Measurements from ENCODE around the gene SPAG9.

The SPAG9 gene

GRCh38 chr17:50939795-50940684 lies 180.6 kb downstream of the SPAG9 start:
- no peak overlapping the region for H2AFZ ChIP-seq (ENCODE audit: low read depth, low read length)
- no peak overlapping the region for H3K9ac ChIP-seq (ENCODE audit: low read depth, low read length)
- no peak for DNase-seq
- peaks cover 11% of the 10 kb centered on the region for H3K4me1 ChIP-seq (ENCODE audit: insufficient read depth, low read length)
- no peak for ATAC-seq (ENCODE audit: insufficient read depth, low read depth)
- H3K36me3 ChIP-seq (ENCODE audit: insufficient read depth, low read length) = no peaks in the 10 kb centered on the region
- no peaks in the 10 kb centered on the region for H3K79me2 ChIP-seq (ENCODE audit: insufficient read depth, low read length)
- H3K27ac ChIP-seq (ENCODE audit: low read length) = no peak overlapping the region
- peaks cover 5% of the 10 kb centered on the region for H4K20me1 ChIP-seq (ENCODE audit: insufficient read depth, low read length)
- H3K4me2 ChIP-seq (ENCODE audit: insufficient read depth, low read length) = no peak overlapping the region
- H3K9me3 ChIP-seq (ENCODE audit: insufficient read depth, low read length, severe bottlenecking) = no peaks in the 10 kb centered on the region
- H3K4me3 ChIP-seq (ENCODE audit: low read depth in 1 of 2, low read length in 2 of 2) = no peak overlapping the region
- TF ChIP-seq CTCF (IDR thresholded peaks at IDR 0.05; ENCODE audit: borderline replicate concordance, extremely low read depth, low read length, poor library complexity, severe bottlenecking) (no peak), EZH2 (IDR thresholded peaks at IDR 0.05; ENCODE audit: borderline replicate concordance, low read depth, low read length, severe bottlenecking) (no peak)
- H3K27me3 ChIP-seq (ENCODE audit: insufficient read depth, low read length, poor library complexity) = peaks cover 3% of the 10 kb centered on the region

DNA sequence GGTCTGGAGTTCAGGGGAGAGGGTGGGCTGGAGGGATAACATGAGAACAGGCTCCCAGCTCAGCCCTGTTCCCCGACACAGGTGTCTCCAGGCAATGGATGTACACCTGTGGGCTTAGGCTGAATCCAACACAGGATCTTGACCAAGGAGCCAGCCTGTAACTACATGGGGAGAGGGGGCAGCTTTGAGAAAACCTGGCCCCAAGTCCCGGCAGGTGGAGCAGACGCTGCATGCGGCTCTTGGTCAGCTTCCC lies 181.2 kb downstream of the SPAG9 start:
- DNase-seq (no peak), ATAC-seq (ENCODE audit: insufficient read depth, low read depth) (no peak)
- peaks cover 5% of the 10 kb centered on the region for H3K4me1 ChIP-seq (ENCODE audit: insufficient read depth, low read length)
- H2AFZ ChIP-seq (ENCODE audit: low read depth, low read length) = no peak overlapping the region
- H3K9me3 ChIP-seq (ENCODE audit: insufficient read depth, low read length, severe bottlenecking) = no peaks in the 10 kb centered on the region
- H3K79me2 ChIP-seq (ENCODE audit: insufficient read depth, low read length) = no peaks in the 10 kb centered on the region
- TF ChIP-seq CTCF (IDR thresholded peaks at IDR 0.05; ENCODE audit: borderline replicate concordance, extremely low read depth, low read length, poor library complexity, severe bottlenecking) (no peak), EZH2 (IDR thresholded peaks at IDR 0.05; ENCODE audit: borderline replicate concordance, low read depth, low read length, severe bottlenecking) (no peak)
- peaks cover 3% of the 10 kb centered on the region for H3K27me3 ChIP-seq (ENCODE audit: insufficient read depth, low read length, poor library complexity)
- H3K9ac ChIP-seq (ENCODE audit: low read depth, low read length) = no peak overlapping the region
- H3K36me3 ChIP-seq (ENCODE audit: insufficient read depth, low read length) = no peaks in the 10 kb centered on the region
- no peak overlapping the region for H3K4me2 ChIP-seq (ENCODE audit: insufficient read depth, low read length)
- peaks cover 5% of the 10 kb centered on the region for H4K20me1 ChIP-seq (ENCODE audit: insufficient read depth, low read length)
- no peak overlapping the region for H3K27ac ChIP-seq (ENCODE audit: low read length)
- no peak overlapping the region for H3K4me3 ChIP-seq (ENCODE audit: low read depth in 1 of 2, low read length in 2 of 2)

GRCh38 chr17:50938821-50939541 lies 181.7 kb downstream of the SPAG9 start:
- TF ChIP-seq CTCF (IDR thresholded peaks at IDR 0.05; ENCODE audit: borderline replicate concordance, extremely low read depth, low read length, poor library complexity, severe bottlenecking) = no peak
- TF ChIP-seq EZH2 (IDR thresholded peaks at IDR 0.05; ENCODE audit: borderline replicate concordance, low read depth, low read length, severe bottlenecking) = no peak
- Histone ChIP-seq H3K27ac (ENCODE audit: low read length) (no peak overlapping the region), H3K4me1 (ENCODE audit: insufficient read depth, low read length) (peaks cover under 1% of the 10 kb centered on the region; the same call in 1 of the 2 replicates), H3K4me3 (ENCODE audit: low read depth in 1 of 2, low read length in 2 of 2) (no peak overlapping the region), H4K20me1 (ENCODE audit: insufficient read depth, low read length) (peaks cover under 1% of the 10 kb centered on the region; the same call in 1 of the 2 replicates), H2AFZ (ENCODE audit: low read depth, low read length) (no peak overlapping the region), H3K27me3 (ENCODE audit: insufficient read depth, low read length, poor library complexity) (no peaks in the 10 kb centered on the region), H3K9me3 (ENCODE audit: insufficient read depth, low read length, severe bottlenecking) (no peaks in the 10 kb centered on the region), H3K36me3 (ENCODE audit: insufficient read depth, low read length) (no peaks in the 10 kb centered on the region), H3K9ac (ENCODE audit: low read depth, low read length) (no peak overlapping the region), H3K79me2 (ENCODE audit: insufficient read depth, low read length) (no peaks in the 10 kb centered on the region), H3K4me2 (ENCODE audit: insufficient read depth, low read length) (no peak overlapping the region)
- ATAC-seq (ENCODE audit: insufficient read depth, low read depth) = no peak
- DNase-seq = no peak

All from DND-41 (cell line).